ENCODE measurements around the gene FLRT1. TPM values are rescaled to one million over a fixed set of nuclear protein-coding genes. Genes with fewer than 3 reads are reported as not detected.

The FLRT1 gene
- total RNA-seq, 1 experiment from 2014 or later, result 0.39 TPM

DNA sequence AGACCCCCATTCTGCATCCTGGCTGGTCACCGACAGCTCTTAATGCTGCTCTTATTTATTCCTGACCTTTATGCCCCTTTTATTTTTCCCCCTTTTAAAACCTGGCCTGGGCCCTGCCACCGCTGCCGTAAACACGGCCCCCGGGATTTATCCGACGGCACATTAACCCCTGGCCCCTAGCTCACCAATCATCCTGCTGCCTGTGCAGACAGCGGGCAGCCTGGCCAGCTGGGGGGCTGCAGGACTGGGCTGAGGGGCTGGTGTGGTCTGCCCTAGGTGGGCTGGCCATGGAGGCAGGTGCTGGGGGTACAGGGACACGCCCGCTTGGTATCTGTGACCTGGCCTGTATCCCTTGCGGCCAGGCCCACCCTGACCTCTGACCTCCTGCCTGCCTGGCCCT lies 21.4 kb upstream of the FLRT1 start:
- Histone ChIP-seq H3K4me3 (ENCODE audit: low read depth, low read length) (no peak overlapping the region), H3K4me1 (no peaks in the 10 kb centered on the region), H3K27me3 (replicated peaks; ENCODE audit: control insufficient read depth, insufficient read depth, low read length) (no peaks in the 10 kb centered on the region), H3K9me3 (no peaks in the 10 kb centered on the region), H3K36me3 (ENCODE audit: control insufficient read depth, insufficient read depth, low read length) (no peaks in the 10 kb centered on the region)
- peaks cover 27% of the 10 kb centered on the region for H3K36me3 Mint-ChIP-seq (ENCODE audit: insufficient read depth, unreplicated experiment)
- H3K27ac Mint-ChIP-seq (ENCODE audit: unreplicated experiment), result no peak overlapping the region
- intact Hi-C loops (cut with micrococcal nuclease; ENCODE audit: unreplicated experiment), result no loop called here
- H3K27me3 Mint-ChIP-seq (ENCODE audit: insufficient read depth, unreplicated experiment), result no peaks in the 10 kb centered on the region
- no peaks in the 10 kb centered on the region for H3K4me1 Mint-ChIP-seq (ENCODE audit: low read depth, unreplicated experiment)
- no TSS peak for BruUV-seq (replicated peaks)
- H3K9me3 Mint-ChIP-seq (ENCODE audit: unreplicated experiment), result no peaks in the 10 kb centered on the region
- TF ChIP-seq, protein P1, sequence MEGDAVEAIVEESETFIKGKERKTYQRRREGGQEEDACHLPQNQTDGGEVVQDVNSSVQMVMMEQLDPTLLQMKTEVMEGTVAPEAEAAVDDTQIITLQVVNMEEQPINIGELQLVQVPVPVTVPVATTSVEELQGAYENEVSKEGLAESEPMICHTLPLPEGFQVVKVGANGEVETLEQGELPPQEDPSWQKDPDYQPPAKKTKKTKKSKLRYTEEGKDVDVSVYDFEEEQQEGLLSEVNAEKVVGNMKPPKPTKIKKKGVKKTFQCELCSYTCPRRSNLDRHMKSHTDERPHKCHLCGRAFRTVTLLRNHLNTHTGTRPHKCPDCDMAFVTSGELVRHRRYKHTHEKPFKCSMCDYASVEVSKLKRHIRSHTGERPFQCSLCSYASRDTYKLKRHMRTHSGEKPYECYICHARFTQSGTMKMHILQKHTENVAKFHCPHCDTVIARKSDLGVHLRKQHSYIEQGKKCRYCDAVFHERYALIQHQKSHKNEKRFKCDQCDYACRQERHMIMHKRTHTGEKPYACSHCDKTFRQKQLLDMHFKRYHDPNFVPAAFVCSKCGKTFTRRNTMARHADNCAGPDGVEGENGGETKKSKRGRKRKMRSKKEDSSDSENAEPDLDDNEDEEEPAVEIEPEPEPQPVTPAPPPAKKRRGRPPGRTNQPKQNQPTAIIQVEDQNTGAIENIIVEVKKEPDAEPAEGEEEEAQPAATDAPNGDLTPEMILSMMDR (IDR thresholded peaks at IDR 0.05; ENCODE audit: insufficient read depth in 1 of 2, low read depth in 1 of 2, low read length in 1 of 2, severe bottlenecking in 1 of 2, unreplicated experiment in 1 of 2), result no peak
- no peak for DNase-seq
- CTCF ChIA-PET, result no interaction called here
- POLR2A ChIA-PET, result no interaction called here
- H3K4me3 Mint-ChIP-seq (ENCODE audit: unreplicated experiment), result no peak overlapping the region

- TF ChIP-seq, protein P1 (IDR thresholded peaks at IDR 0.05; ENCODE audit: insufficient read depth in 1 of 2, low read depth in 1 of 2, low read length in 1 of 2, severe bottlenecking in 1 of 2, unreplicated experiment in 1 of 2), result no peak
- CTCF ChIA-PET, result no interaction called here
- no peaks in the 10 kb centered on the region for H3K4me1 Mint-ChIP-seq (ENCODE audit: low read depth, unreplicated experiment)
- Histone ChIP-seq H3K36me3 (ENCODE audit: control insufficient read depth, insufficient read depth, low read length) (no peaks in the 10 kb centered on the region), H3K27me3 (replicated peaks; ENCODE audit: control insufficient read depth, insufficient read depth, low read length) (no peaks in the 10 kb centered on the region), H3K4me1 (no peaks in the 10 kb centered on the region), H3K4me3 (ENCODE audit: low read depth, low read length) (no peak overlapping the region), H3K9me3 (no peaks in the 10 kb centered on the region)
- no peak for DNase-seq
- no peak overlapping the region for H3K4me3 Mint-ChIP-seq (ENCODE audit: unreplicated experiment)
- POLR2A ChIA-PET, result no interaction called here
- peaks cover 20% of the 10 kb centered on the region for H3K36me3 Mint-ChIP-seq (ENCODE audit: insufficient read depth, unreplicated experiment)
- BruUV-seq (replicated peaks), result no TSS peak
- no peaks in the 10 kb centered on the region for H3K9me3 Mint-ChIP-seq (ENCODE audit: unreplicated experiment)
- no peaks in the 10 kb centered on the region for H3K27me3 Mint-ChIP-seq (ENCODE audit: insufficient read depth, unreplicated experiment)
- intact Hi-C loops (cut with micrococcal nuclease; ENCODE audit: unreplicated experiment), result no loop called here
- no peak overlapping the region for H3K27ac Mint-ChIP-seq (ENCODE audit: unreplicated experiment)
Observed at GRCh38 chr11:64015510-64015909, 20.2 kb upstream of the FLRT1 start.

DNA sequence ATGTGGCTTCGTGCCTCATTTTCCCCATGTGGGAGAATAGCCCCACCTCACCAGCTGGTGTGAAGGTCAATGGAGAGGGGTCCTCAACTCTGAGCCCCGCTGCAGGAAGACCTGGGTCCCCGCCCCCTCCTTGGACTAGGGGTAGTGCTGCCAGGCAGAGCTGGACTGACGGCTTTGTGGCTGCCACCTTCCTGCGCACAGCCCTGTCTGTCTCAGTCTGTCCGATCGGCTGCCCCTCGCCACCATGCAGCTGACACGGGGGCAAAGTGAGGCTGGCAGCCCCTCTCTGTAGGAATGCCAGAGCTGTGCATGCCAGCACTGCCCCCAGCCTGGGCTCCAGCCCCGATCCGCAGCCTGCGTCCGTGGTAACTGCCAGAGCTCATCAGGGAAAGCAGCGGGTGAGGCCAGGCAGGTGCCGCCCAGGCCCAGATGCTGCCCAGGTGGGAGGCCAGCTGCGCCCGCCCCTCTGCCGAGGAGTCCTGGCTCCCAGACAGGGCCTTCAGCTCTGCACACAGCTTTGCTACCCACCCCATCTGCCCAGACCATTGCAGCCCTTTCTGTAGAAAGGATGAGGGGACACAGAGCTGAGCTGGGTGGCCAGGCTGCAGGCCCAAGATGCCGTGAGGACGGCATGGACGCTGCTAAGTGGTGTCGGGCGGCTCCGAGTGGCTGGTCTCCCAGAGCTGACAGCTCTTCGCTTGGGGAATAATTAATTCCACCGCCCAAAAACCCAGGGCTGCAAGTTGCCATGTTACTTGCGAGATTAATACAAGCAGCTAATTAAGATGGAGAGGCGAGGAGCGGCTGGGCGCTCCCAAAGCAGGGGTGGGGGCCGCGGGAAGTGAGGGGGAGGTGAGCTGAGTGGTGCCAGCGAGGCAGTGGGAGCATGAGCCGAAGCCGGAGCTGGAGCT lies 19.5 kb upstream of the FLRT1 start:
- no peak overlapping the region for H3K4me3 Mint-ChIP-seq (ENCODE audit: unreplicated experiment)
- Histone ChIP-seq H3K4me3 (ENCODE audit: low read depth, low read length) (no peak overlapping the region), H3K36me3 (ENCODE audit: control insufficient read depth, insufficient read depth, low read length) (no peaks in the 10 kb centered on the region), H3K27me3 (replicated peaks; ENCODE audit: control insufficient read depth, insufficient read depth, low read length) (no peaks in the 10 kb centered on the region), H3K9me3 (no peaks in the 10 kb centered on the region), H3K4me1 (no peaks in the 10 kb centered on the region)
- no peaks in the 10 kb centered on the region for H3K4me1 Mint-ChIP-seq (ENCODE audit: low read depth, unreplicated experiment)
- intact Hi-C loops (cut with micrococcal nuclease; ENCODE audit: unreplicated experiment), result no loop called here
- H3K27me3 Mint-ChIP-seq (ENCODE audit: insufficient read depth, unreplicated experiment), result no peaks in the 10 kb centered on the region
- no peak overlapping the region for H3K27ac Mint-ChIP-seq (ENCODE audit: unreplicated experiment)
- no peak for DNase-seq
- no TSS peak for BruUV-seq (replicated peaks)
- ChIA-PET POLR2A (no interaction called here), CTCF (no interaction called here)
- TF ChIP-seq, protein P1 (IDR thresholded peaks at IDR 0.05; ENCODE audit: insufficient read depth in 1 of 2, low read depth in 1 of 2, low read length in 1 of 2, severe bottlenecking in 1 of 2, unreplicated experiment in 1 of 2), result no peak
- no peaks in the 10 kb centered on the region for H3K9me3 Mint-ChIP-seq (ENCODE audit: unreplicated experiment)
- H3K36me3 Mint-ChIP-seq (ENCODE audit: insufficient read depth, unreplicated experiment), result peaks cover 13% of the 10 kb centered on the region
